ENCODE measurements around the gene ITGB7.

GRCh38 chr12:53252349-53252916 lies 45.4 kb upstream of the ITGB7 start:
- TF ChIP-seq CTCF (optimal IDR thresholded peaks at IDR 0.05 in 1 of 3, IDR thresholded peaks at IDR 0.05 in 1 of 3, conservative IDR thresholded peaks at IDR 0.05 in 1 of 3; ENCODE audit: extremely low read depth in 1 of 3, insufficient read depth in 2 of 3, low read length in 3 of 3), result no peak
- TF ChIP-seq EZH2 (IDR thresholded peaks at IDR 0.05; ENCODE audit: low read length), result no peak

Measured in keratinocyte (primary cell).